ENCODE measurements around the gene SUPT20HL1. TPM values are rescaled to one million over a fixed set of nuclear protein-coding genes. Genes with fewer than 3 reads are reported as not detected.

Gene SUPT20HL1
- total RNA-seq, 1 donor: not detected

DNA sequence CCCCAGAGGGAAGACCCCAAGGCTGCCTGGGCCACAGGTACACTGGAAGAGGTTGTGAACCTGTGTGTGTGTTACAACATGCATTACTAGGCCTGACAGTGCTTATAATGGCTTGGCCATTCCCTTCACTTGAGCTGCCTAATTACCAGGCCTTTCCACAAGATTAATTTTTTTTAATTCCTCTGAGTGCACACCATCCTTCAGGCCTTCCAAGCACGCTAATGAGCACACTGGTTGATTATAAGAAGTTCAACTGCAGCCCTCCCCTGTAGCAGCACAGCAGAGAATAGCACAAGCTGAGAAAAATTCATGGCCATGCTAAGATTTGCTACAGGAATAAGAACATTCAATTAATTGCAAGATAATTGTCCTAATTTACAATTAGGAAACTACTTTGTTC, 44.3 kb upstream of the SUPT20HL1 start:
- Histone ChIP-seq H3K4me2 (ENCODE audit: insufficient read depth, low read length) (no peak overlapping the region), H4K20me1 (ENCODE audit: insufficient read depth, low read length) (no peaks in the 10 kb centered on the region), H3K9me3 (ENCODE audit: low read depth, low read length) (no peaks in the 10 kb centered on the region), H3K4me1 (ENCODE audit: insufficient read depth, low read length) (no peaks in the 10 kb centered on the region), H2AFZ (ENCODE audit: low read length) (no peak overlapping the region), H3K27ac (ENCODE audit: low read depth, low read length) (no peak overlapping the region), H3K79me2 (ENCODE audit: insufficient read depth, low read length) (no peaks in the 10 kb centered on the region), H3K36me3 (ENCODE audit: insufficient read depth, low read length) (no peaks in the 10 kb centered on the region), H3K27me3 (ENCODE audit: insufficient read depth, low read length) (peaks cover 4% of the 10 kb centered on the region), H3K4me3 (ENCODE audit: insufficient read depth, low read length) (no peak overlapping the region)
- DNase-seq (ENCODE audit: insufficient read length, low spot score, missing footprints): no peak
- TF ChIP-seq, protein P1, sequence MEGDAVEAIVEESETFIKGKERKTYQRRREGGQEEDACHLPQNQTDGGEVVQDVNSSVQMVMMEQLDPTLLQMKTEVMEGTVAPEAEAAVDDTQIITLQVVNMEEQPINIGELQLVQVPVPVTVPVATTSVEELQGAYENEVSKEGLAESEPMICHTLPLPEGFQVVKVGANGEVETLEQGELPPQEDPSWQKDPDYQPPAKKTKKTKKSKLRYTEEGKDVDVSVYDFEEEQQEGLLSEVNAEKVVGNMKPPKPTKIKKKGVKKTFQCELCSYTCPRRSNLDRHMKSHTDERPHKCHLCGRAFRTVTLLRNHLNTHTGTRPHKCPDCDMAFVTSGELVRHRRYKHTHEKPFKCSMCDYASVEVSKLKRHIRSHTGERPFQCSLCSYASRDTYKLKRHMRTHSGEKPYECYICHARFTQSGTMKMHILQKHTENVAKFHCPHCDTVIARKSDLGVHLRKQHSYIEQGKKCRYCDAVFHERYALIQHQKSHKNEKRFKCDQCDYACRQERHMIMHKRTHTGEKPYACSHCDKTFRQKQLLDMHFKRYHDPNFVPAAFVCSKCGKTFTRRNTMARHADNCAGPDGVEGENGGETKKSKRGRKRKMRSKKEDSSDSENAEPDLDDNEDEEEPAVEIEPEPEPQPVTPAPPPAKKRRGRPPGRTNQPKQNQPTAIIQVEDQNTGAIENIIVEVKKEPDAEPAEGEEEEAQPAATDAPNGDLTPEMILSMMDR (IDR thresholded peaks at IDR 0.05; ENCODE audit: extremely low read depth, low read depth, low read length): no peak

DNA sequence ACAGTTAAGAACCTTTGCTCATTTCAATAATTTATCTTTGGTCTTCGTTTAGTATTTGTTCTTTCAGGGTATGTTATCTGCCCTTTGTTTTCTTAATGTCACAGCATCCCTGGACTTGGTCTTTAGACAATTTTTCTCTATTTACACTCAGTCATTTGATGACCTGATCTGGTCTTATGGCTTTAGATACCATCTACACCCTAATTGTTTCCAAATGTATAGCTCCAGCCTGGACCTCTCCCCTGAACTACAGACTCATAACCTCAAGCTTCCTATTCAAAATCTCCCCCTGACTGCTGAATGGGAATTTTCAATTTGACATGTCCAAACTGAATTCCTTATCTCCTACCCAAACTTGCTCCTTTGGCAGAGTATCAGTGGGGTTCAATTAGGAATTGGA, 42.9 kb upstream of the SUPT20HL1 start:
- H3K36me3 ChIP-seq (ENCODE audit: insufficient read depth, low read length): no peaks in the 10 kb centered on the region
- H4K20me1 ChIP-seq (ENCODE audit: insufficient read depth, low read length): no peaks in the 10 kb centered on the region
- no peaks in the 10 kb centered on the region for H3K9me3 ChIP-seq (ENCODE audit: low read depth, low read length)
- H2AFZ ChIP-seq (ENCODE audit: low read length): no peak overlapping the region
- peaks cover 4% of the 10 kb centered on the region for H3K27me3 ChIP-seq (ENCODE audit: insufficient read depth, low read length)
- TF ChIP-seq, protein P1 (IDR thresholded peaks at IDR 0.05; ENCODE audit: extremely low read depth, low read depth, low read length): no peak
- H3K4me2 ChIP-seq (ENCODE audit: insufficient read depth, low read length): no peak overlapping the region
- no peaks in the 10 kb centered on the region for H3K4me1 ChIP-seq (ENCODE audit: insufficient read depth, low read length)
- no peaks in the 10 kb centered on the region for H3K79me2 ChIP-seq (ENCODE audit: insufficient read depth, low read length)
- no peak overlapping the region for H3K27ac ChIP-seq (ENCODE audit: low read depth, low read length)
- DNase-seq (ENCODE audit: insufficient read length, low spot score, missing footprints): no peak
- no peak overlapping the region for H3K4me3 ChIP-seq (ENCODE audit: insufficient read depth, low read length)

DNA sequence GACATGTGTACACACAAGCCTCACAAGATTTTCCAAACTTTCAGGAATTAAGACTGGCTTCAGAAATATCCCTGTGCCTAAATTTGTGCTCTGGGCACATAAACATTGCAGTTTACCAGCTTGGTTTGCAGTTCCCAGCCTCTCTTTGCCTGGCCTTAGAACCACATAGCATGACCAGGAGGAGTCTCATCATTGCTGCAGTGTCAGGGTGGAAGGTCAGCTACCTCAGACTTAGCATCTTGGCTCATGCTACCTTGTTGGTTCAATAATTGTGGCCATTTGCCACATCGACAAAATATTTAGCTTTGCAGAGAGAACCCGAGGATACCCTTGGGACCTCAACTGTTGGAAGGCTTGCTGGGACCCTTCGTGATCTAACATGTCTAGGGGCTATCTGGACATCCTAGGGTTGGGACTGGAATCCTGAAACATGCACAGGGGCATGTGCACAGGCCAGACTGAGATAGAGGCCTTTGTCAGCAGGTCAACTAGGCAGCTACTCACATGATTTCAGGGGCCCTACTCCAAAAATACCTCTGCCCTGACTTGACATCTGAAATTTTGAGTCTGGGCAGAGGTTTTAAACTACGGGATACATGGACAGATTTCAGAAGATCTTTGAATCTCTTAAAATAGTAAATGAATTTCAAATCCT, 38.6 kb upstream of the SUPT20HL1 start:
- H3K4me1 ChIP-seq (ENCODE audit: insufficient read depth, low read length): no peaks in the 10 kb centered on the region
- H2AFZ ChIP-seq (ENCODE audit: low read length): no peak overlapping the region
- TF ChIP-seq, protein P1 (IDR thresholded peaks at IDR 0.05; ENCODE audit: extremely low read depth, low read depth, low read length): no peak

DNA sequence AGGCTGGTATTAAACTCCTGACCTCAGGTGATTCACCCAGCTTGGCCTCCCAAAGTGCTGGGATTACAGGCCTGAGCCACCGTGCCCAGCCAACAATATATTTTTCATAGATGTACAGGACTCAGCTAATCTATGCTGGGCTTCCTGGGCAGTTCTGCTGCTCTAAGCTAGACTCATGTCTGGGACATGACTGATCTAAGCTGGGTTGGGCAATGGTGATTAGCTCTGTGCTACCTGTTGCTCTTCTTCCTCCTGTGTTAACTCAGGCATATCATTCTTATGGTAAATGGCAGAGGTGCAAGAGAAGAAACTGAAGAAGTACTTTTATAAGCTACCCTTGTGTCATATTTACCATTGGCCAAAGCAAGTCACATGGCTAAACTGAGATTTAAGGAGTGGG, 35.2 kb upstream of the SUPT20HL1 start:
- Histone ChIP-seq H3K79me2 (ENCODE audit: insufficient read depth, low read length) (no peaks in the 10 kb centered on the region), H3K4me2 (ENCODE audit: insufficient read depth, low read length) (no peak overlapping the region), H3K4me3 (ENCODE audit: insufficient read depth, low read length) (no peak overlapping the region), H3K27me3 (ENCODE audit: insufficient read depth, low read length) (no peaks in the 10 kb centered on the region), H3K27ac (ENCODE audit: low read depth, low read length) (no peak overlapping the region), H4K20me1 (ENCODE audit: insufficient read depth, low read length) (no peaks in the 10 kb centered on the region), H2AFZ (ENCODE audit: low read length) (no peak overlapping the region), H3K36me3 (ENCODE audit: insufficient read depth, low read length) (no peaks in the 10 kb centered on the region), H3K9me3 (ENCODE audit: low read depth, low read length) (no peaks in the 10 kb centered on the region), H3K4me1 (ENCODE audit: insufficient read depth, low read length) (no peaks in the 10 kb centered on the region)
- TF ChIP-seq, protein P1 (IDR thresholded peaks at IDR 0.05; ENCODE audit: extremely low read depth, low read depth, low read length): no peak
- DNase-seq (ENCODE audit: insufficient read length, low spot score, missing footprints): no peak

More for the DNA sequence above, 38.6 kb upstream of the SUPT20HL1 start:
- H3K27ac ChIP-seq (ENCODE audit: low read depth, low read length): no peak overlapping the region
- H3K9me3 ChIP-seq (ENCODE audit: low read depth, low read length): no peaks in the 10 kb centered on the region
- H3K4me2 ChIP-seq (ENCODE audit: insufficient read depth, low read length): no peak overlapping the region
- no peaks in the 10 kb centered on the region for H3K27me3 ChIP-seq (ENCODE audit: insufficient read depth, low read length)
- H4K20me1 ChIP-seq (ENCODE audit: insufficient read depth, low read length): no peaks in the 10 kb centered on the region
- no peak overlapping the region for H3K4me3 ChIP-seq (ENCODE audit: insufficient read depth, low read length)
- H3K36me3 ChIP-seq (ENCODE audit: insufficient read depth, low read length): no peaks in the 10 kb centered on the region
- H3K79me2 ChIP-seq (ENCODE audit: insufficient read depth, low read length): no peaks in the 10 kb centered on the region
- DNase-seq (ENCODE audit: insufficient read length, low spot score, missing footprints): no peak
